ENCODE measurements around the gene TAL2.

The TAL2 gene

GRCh38 chr9:105662184-105663104 lies at the start of gene TAL2:
Gene TAL2 (plus strand): TSS chr9:105662457. CDS start chr9:105662497, 40 bp downstream.
- DNase-seq (ENCODE audit: low spot score): peak; percentile 41
- no peak for TF ChIP-seq CTCF (IDR thresholded peaks at IDR 0.05; ENCODE audit: extremely low read depth, insufficient read depth, missing control alignments)
- in situ Hi-C loops (cut with MboI; ENCODE audit: low pct_unique_long_range_greater_than_20kb, low sequenced_read_pairs, unreplicated experiment): no loop called here

GRCh38 chr9:105621001-105621400 lies 41.3 kb upstream of the TAL2 start:
- DNase-seq (ENCODE audit: low spot score): no peak
- in situ Hi-C loops (cut with MboI; ENCODE audit: low pct_unique_long_range_greater_than_20kb, low sequenced_read_pairs, unreplicated experiment): no loop called here
- no peak for TF ChIP-seq CTCF (IDR thresholded peaks at IDR 0.05; ENCODE audit: extremely low read depth, insufficient read depth, missing control alignments)

GRCh38 chr9:105625088-105625487 lies 37.2 kb upstream of the TAL2 start:
- no peak for TF ChIP-seq CTCF (IDR thresholded peaks at IDR 0.05; ENCODE audit: extremely low read depth, insufficient read depth, missing control alignments)
- no peak for DNase-seq (ENCODE audit: low spot score)
- in situ Hi-C loops (cut with MboI; ENCODE audit: low pct_unique_long_range_greater_than_20kb, low sequenced_read_pairs, unreplicated experiment): no loop called here

- DNase-seq (ENCODE audit: low spot score): no peak
- in situ Hi-C loops (cut with MboI; ENCODE audit: low pct_unique_long_range_greater_than_20kb, low sequenced_read_pairs, unreplicated experiment): no loop called here
- TF ChIP-seq CTCF (IDR thresholded peaks at IDR 0.05; ENCODE audit: extremely low read depth, insufficient read depth, missing control alignments): no peak
Measured at GRCh38 chr9:105632807-105633206, 29.4 kb upstream of the TAL2 start.

GRCh38 chr9:105633411-105633810 lies 28.8 kb upstream of the TAL2 start:
- no peak for DNase-seq (ENCODE audit: low spot score)
- no peak for TF ChIP-seq CTCF (IDR thresholded peaks at IDR 0.05; ENCODE audit: extremely low read depth, insufficient read depth, missing control alignments)

GRCh38 chr9:105636331-105636730 lies 25.9 kb upstream of the TAL2 start:
- TF ChIP-seq CTCF (IDR thresholded peaks at IDR 0.05; ENCODE audit: extremely low read depth, insufficient read depth, missing control alignments): no peak
- no peak for DNase-seq (ENCODE audit: low spot score)
- in situ Hi-C loops (cut with MboI; ENCODE audit: low pct_unique_long_range_greater_than_20kb, low sequenced_read_pairs, unreplicated experiment): no loop called here

More at GRCh38 chr9:105633411-105633810, 28.8 kb upstream of the TAL2 start:
- in situ Hi-C loops (cut with MboI; ENCODE audit: low pct_unique_long_range_greater_than_20kb, low sequenced_read_pairs, unreplicated experiment): no loop called here
